Neuron (in vitro differentiated cells): ENCODE results near the gene ODAD4.

ENCODE experiments used
- H2AFZ ChIP-seq: one replicate; pipeline ENCODE4 v1.6.1; 2013; ENCODE audit warnings: low read depth, mild to moderate bottlenecking, inconsistent platforms, low read length, moderate library complexity
- H3K27me3 ChIP-seq: one replicate; pipeline ENCODE4 v1.6.1; 2013; ENCODE audit warnings: low read length; ENCODE audit not compliant: insufficient read depth
- H3K36me3 ChIP-seq: one replicate; pipeline ENCODE4 v1.6.1; 2013; ENCODE audit warnings: low read length; ENCODE audit not compliant: insufficient read depth
- H3K4me1 ChIP-seq: one replicate; pipeline ENCODE4 v1.6.1; 2013; ENCODE audit warnings: low read length; ENCODE audit not compliant: insufficient read depth
- H3K4me3 ChIP-seq: 2 replicates; pipeline ENCODE4 v1.5.1; 2013; ENCODE audit warnings: mild to moderate bottlenecking, low read length, moderate library complexity
- H3K9me3 ChIP-seq: one replicate; pipeline ENCODE4 v1.6.1; 2013; ENCODE audit warnings: low read length

Gene ODAD4

DNA sequence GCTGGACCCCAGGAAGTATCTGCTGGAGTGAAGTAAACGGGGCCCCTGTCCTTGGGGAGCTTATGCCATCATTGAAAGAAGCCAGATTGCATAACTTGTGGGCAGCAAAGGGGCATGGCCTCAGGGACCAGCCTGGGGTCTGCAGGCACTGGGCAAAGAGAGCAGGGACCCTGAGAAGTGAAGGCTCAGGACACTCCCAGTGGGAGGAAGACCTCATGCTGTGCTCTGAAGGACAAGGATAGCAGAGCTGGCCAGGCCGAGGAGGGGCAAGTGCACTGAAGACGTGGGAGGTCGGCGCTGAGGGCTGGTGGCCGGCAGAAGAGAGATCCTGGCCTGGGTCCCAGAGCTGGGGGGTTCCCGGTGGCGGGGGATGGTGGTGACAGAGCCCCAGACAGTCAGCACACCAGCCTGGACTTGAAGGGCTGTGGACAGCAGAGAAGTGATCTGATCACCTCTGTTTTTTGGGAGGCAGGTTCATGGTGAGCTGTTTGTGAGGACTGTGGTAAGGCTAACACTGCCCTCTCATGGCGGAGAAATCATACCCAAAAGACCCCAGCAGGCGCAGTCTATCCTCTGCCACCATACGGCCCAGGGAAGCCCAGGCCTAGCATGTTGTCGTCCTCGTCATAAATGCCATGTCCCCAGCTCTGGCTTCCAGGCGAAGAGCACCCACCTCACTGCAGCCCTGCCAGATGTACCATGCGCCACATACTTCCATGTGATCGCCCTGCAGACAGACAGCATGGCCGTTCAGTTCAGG, 29.1 kb downstream of the ODAD4 start:
- Histone ChIP-seq H3K4me1 (no peaks in the 10 kb centered on the region), H3K9me3 (no peaks in the 10 kb centered on the region), H3K27me3 (no peaks in the 10 kb centered on the region), H2AFZ (no peak overlapping the region), H3K4me3 (no peak overlapping the region), H3K36me3 (peaks cover 6% of the 10 kb centered on the region)

DNA sequence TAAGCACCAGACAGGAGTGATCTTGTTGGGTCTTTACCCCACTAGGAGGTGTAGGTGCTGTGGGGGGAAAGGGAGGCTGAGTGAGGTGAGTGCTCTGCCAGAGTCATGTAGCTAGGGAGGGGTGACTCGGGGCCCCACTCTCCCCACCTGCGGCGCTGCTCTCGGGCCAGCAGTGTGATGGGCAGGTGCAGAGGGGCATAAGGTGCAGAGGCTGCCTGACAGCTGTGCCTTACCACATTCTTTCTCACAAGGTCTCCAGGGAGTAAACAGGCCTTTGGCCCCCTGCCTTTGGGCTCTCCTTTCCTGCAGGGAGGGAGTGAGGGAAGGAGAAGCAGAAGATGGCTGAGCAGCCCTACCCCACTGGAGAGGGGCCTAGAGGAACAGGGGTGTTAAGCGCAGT, 31.7 kb downstream of the ODAD4 start:
- Histone ChIP-seq H2AFZ (no peak overlapping the region), H3K27me3 (no peaks in the 10 kb centered on the region), H3K9me3 (no peaks in the 10 kb centered on the region), H3K4me1 (peaks cover 8% of the 10 kb centered on the region), H3K4me3 (no peak overlapping the region), H3K36me3 (no peaks in the 10 kb centered on the region)

DNA sequence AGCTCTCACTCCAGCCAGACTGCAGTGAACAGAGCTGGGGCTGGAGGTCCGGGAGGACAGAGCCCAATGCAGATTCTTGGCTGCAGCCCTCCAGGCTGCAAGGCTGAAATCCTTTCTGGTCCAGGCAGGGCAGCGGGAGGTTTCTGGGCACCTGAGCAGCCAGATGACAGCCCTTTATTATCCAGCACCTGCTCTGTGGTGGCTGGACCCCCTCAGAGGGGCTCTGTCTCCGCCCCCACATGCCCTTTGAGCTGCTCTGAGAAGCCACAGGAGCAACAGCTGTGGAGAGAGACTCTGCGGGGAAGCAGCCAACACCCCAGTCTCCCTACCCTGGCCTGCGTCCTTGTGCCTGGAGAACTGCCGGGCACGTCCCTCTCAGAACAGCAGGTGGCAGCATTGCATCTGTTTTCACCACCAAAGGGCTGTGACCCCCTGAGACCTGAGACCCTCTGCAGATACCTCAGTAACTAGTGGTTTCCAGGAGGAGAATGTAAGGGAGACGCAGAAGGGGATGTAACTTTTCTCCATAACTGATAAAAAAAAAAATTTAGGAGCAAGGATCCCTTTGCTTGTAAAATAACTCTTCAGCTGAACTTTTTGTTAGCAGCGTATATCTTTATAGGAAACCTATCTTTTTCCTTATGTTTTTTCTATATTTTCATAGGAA, 32.5 kb downstream of the ODAD4 start:
- Histone ChIP-seq H3K4me3 (no peak overlapping the region), H3K4me1 (peaks cover 12% of the 10 kb centered on the region), H2AFZ (no peak overlapping the region), H3K9me3 (no peaks in the 10 kb centered on the region), H3K36me3 (peaks cover 2% of the 10 kb centered on the region), H3K27me3 (no peaks in the 10 kb centered on the region)

DNA sequence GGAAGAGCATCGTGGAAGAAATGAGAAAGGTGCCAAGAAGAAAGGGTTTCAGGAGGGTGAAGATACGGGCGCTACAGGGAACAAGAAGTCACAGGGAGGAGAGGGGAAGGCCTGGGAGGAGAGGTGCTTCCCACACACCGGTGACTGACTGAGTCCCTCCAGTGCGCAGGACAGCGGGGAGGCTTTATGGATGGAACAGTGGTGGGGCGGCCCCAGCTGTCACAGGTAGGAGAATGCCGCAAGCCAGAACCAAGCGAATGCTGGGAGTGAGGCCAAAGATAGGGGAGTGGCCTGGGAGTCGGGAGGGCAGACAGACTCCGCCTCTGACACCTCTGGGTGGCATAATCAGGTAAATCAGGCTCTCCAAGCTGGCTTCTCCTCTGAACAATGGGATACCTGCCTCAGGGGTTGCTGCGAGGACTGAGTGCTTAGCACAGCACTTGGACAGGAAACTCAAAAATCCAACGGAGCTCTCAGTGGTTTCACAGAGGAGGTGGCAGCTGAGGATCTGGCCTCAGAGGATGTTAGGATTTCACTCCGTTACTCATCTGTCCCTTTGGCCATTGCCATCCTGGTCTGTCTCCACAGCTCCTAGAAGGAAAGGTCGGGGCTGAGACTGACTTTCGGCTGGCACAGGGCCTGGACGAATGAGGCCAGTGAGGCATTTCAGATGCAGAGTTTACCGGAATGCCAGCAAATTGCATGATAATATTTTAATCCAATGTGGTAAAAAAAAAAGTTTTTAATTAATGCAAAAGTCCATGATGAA, 35.5 kb downstream of the ODAD4 start:
- Histone ChIP-seq H3K4me3 (peak overlapping the region; percentile 76), H3K9me3 (peaks cover 4% of the 10 kb centered on the region), H3K36me3 (peaks cover 25% of the 10 kb centered on the region)

DNA sequence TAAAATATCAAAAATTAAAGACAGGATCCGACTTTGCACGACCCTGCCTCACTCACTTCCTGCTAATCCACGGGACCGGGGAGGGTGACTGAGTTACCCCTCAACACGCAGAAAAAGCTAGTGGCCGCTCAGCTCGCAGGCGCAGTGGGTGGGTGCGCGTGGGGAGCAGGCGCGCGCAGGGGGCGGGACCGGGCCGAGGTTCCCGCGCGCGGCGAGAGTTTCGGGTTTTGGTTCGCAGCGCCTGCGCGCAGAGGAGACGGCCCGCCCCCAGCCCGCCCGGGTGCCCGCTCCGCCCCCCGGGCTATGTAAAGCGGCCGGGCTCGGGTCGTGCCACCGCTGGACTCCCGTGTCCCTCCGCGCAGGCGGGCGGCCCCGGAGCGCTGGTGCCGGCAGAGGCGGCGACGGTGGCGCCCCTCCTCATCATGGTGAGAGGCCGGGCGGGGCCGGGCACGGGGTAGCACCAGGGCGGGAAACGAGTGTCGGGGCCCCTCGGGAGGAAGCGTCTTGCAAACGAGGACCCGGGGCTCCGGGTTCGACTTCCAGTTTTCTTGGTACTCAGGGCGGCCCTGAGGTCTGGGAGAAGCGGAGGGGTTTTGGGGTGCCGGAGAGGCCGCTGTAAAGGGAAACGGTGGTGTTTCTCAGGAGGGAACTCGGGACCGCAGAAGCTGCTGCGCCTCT, 36.2 kb downstream of the ODAD4 start, which contains the start of gene CNP:
Gene CNP, plus strand, starts transcription at position 333 of the 678 bp plus-strand sequence. Its CDS starts 90 bp downstream, at position 423.
- peaks cover 12% of the 10 kb centered on the region for H3K4me1 ChIP-seq
- no peaks in the 10 kb centered on the region for H3K27me3 ChIP-seq
- H3K36me3 ChIP-seq = peaks cover 29% of the 10 kb centered on the region
- H3K4me3 ChIP-seq = peak within 1 kb of the TSS; percentile 76
- peak within 1 kb of the TSS; percentile 11 for H2AFZ ChIP-seq
- H3K9me3 ChIP-seq = peaks cover 7% of the 10 kb centered on the region

More for the DNA sequence above, 35.5 kb downstream of the ODAD4 start:
- H2AFZ ChIP-seq = no peak overlapping the region
- H3K27me3 ChIP-seq = no peaks in the 10 kb centered on the region
- peaks cover 12% of the 10 kb centered on the region for H3K4me1 ChIP-seq

DNA sequence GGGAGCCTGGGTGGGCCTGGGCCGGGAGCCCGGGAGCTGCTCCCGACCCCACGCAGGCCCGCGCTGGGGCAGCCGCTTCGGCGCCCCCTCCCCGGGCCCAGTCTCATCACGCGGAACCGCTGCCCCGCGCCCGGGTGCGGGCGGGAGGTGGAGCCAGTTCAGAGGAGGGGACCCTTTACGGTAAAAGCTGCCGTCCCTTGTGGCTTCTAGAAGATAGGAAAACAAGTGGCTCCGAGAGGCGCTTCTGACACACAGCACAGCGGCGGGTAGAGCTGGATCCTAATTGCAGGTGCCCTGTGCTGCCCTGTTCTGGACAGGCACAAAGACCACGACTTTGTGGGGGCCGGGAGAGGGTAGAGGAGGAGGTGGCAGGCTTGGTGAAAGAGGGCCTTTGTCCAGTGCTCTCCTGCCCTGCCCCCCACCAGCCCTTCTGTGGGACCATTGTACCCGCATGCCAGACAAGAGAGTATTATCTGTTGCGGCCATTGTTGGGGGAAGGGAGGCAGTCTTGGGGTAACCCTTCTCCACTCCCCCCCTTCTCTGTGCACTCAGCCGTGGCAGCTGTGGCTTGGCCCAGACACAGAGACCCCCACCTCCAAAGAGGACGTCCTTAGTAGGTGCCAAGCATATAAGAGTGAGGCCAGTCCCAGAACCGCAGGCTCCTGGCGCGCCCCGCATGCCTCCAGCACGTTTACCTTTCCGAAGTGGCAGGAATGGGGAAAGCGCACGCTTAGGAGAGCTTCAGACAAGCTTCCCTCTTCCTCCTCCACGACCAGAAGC, 36.9 kb downstream of the ODAD4 start:
- H3K27me3 ChIP-seq = no peaks in the 10 kb centered on the region
- H3K4me3 ChIP-seq = peak overlapping the region; percentile 76

DNA sequence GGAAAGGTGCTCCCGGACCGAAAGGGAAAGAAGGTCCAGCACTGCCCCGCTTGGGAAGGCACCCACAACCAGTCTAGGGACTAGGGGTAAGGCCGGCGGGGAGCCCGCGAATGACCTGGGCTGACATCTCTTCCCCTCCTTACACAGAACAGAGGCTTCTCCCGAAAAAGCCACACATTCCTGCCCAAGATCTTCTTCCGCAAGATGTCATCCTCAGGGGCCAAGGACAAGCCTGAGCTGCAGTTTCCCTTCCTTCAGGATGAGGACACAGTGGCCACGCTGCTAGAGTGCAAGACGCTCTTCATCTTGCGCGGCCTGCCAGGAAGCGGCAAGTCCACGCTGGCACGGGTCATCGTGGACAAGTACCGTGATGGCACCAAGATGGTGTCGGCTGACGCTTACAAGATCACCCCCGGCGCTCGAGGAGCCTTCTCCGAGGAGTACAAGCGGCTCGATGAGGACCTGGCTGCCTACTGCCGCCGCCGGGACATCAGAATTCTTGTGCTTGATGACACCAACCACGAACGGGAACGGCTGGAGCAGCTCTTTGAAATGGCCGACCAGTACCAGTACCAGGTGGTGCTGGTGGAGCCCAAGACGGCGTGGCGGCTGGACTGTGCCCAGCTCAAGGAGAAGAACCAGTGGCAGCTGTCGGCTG, 37.6 kb downstream of the ODAD4 start:
- H3K36me3 ChIP-seq = peaks cover 44% of the 10 kb centered on the region
- H3K9me3 ChIP-seq = peaks cover 7% of the 10 kb centered on the region
- no peaks in the 10 kb centered on the region for H3K27me3 ChIP-seq
- peaks cover 12% of the 10 kb centered on the region for H3K4me1 ChIP-seq
- peak overlapping the region; percentile 76 for H3K4me3 ChIP-seq
- H2AFZ ChIP-seq = no peak overlapping the region

More for the DNA sequence above, 36.9 kb downstream of the ODAD4 start:
- H3K9me3 ChIP-seq = peaks cover 7% of the 10 kb centered on the region
- H3K4me1 ChIP-seq = peaks cover 12% of the 10 kb centered on the region
- H3K36me3 ChIP-seq = peaks cover 37% of the 10 kb centered on the region
- peak overlapping the region; percentile 11 for H2AFZ ChIP-seq

DNA sequence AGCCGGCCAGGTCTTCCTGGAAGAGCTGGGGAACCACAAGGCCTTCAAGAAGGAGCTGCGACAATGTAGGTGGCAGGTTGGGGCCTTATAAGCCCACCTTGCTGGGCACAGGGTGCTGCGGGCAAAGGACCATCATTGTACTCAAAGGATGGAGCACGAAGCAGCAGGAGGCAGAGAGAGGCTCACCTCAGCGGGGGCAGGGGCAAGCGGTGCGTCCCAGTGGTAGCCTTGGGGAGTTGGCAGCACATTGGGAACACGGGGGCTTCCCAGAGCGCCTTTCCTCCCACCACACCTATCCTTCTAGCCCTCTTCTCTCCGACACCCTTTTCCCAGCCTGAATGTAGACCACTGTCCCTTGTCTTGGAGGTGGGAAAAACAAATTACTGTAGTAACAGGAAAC, 38.3 kb downstream of the ODAD4 start:
- no peak overlapping the region for H3K4me3 ChIP-seq
- no peaks in the 10 kb centered on the region for H3K27me3 ChIP-seq
- H3K4me1 ChIP-seq = peaks cover 12% of the 10 kb centered on the region
- H3K36me3 ChIP-seq = peaks cover 50% of the 10 kb centered on the region
- peaks cover 7% of the 10 kb centered on the region for H3K9me3 ChIP-seq
- H2AFZ ChIP-seq = no peak overlapping the region

DNA sequence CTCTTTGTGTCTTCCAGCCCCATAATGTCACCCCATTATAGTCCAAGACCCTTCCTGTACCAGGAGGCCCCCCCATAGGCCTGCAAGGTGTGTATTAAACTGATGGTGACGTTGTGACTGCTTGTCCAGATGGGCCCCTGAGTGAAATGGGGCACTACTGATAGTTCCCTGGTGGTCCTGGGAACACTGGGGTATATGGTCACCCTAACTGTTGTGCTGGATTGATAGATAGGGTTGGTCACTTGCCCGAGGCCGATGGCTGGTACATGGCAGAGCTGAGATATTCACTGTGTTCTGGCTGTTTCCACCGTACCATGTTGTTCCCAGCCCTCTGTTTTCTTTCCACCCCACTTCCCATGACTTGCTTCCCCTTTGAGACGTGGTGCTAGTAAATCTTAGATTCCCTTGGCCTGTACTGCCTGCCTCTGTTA, 40.5 kb downstream of the ODAD4 start:
- peaks cover 72% of the 10 kb centered on the region for H3K36me3 ChIP-seq
- peaks cover 7% of the 10 kb centered on the region for H3K9me3 ChIP-seq
- H2AFZ ChIP-seq = no peak overlapping the region
- H3K27me3 ChIP-seq = no peaks in the 10 kb centered on the region
- no peak overlapping the region for H3K4me3 ChIP-seq
- H3K4me1 ChIP-seq = peaks cover 9% of the 10 kb centered on the region

DNA sequence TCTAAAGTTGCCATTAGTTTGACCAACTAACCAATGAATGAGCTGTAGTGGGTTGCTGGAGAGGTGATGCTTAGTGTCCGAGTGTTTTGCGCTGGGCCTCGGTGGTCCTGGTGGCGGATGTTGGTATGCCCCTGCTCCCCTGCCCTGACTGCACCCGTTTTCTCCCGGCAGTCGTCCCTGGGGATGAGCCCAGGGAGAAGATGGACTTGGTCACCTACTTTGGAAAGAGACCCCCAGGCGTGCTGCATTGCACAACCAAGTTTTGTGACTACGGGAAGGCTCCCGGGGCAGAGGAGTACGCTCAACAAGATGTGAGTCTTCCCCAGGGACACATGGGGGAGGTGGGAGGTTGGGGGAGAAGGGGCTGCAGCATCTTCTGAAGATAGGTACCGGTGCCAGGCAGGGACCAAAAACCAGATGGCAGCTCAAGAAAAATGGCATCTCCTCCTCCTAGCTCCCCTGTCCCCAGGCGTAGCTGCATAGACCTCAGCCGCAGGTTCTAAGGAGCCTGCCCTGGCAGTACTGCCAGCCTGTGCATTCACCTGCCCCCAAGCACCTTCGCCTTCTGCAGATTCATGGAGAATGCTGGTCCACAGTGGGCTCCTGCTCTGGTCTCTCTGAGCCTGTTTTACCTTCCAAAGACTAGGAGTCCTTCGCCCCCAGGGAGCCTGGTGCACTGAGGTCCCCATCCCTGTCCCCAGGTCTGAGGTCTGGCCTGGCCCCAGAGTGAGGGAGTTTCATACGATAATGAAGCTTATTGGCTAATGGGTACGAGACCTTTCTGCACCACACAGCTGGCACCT, 41.5 kb downstream of the ODAD4 start:
- no peaks in the 10 kb centered on the region for H3K27me3 ChIP-seq
- H3K36me3 ChIP-seq = peaks cover 81% of the 10 kb centered on the region
- peaks cover 4% of the 10 kb centered on the region for H3K4me1 ChIP-seq
- no peak overlapping the region for H3K4me3 ChIP-seq
- H2AFZ ChIP-seq = no peak overlapping the region
- peaks cover 7% of the 10 kb centered on the region for H3K9me3 ChIP-seq
